ENCODE results near the gene MBOAT1. TPM values are rescaled to one million over a fixed set of nuclear protein-coding genes. Genes with fewer than 3 reads are reported as not detected.

MBOAT1 gene
- total RNA-seq, 1 experiment from 2014 or later, result 9.9 TPM

DNA sequence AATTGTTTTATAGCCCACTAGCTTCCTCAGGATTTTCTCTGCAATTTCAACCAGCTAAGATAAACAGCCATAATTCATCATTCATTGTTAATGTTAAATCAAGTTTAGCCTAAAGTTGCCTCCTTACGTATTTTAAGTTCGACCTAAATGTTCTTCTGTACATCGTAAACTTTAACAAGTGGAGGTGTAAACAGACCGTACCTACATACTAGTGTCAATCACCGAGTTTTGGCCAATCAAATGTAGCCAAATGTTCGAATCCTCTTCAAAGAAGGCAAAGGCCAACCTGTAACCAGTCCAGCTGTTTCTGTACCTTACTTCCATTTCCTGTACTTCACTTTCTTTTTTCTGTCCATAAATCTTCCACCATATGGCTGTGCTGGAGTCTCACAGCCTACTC is 13.5 kb downstream of the MBOAT1 start:
- Histone ChIP-seq H2BK15ac (ENCODE audit: low read depth, low read length) (no peak overlapping the region), H3T11ph (ENCODE audit: low read length) (no peak overlapping the region), H3K4ac (ENCODE audit: low read depth, low read length) (no peak overlapping the region), H3K27ac (ENCODE audit: insufficient read length, low read depth, low read length) (no peak overlapping the region), H2BK20ac (ENCODE audit: low read depth, low read length, poor library complexity, severe bottlenecking) (no peak overlapping the region), H2AFZ (ENCODE audit: low read length) (no peak overlapping the region), H3K79me2 (ENCODE audit: insufficient read depth, low read length) (no peaks in the 10 kb centered on the region), H3K9ac (ENCODE audit: extremely low read depth, insufficient read length, low read length) (no peak overlapping the region), H2BK12ac (ENCODE audit: insufficient read length, low read depth, low read length) (no peak overlapping the region), H2BK120ac (ENCODE audit: low read depth, low read length, poor library complexity, severe bottlenecking) (no peak overlapping the region), H3K9me3 (ENCODE audit: control insufficient read depth, low read depth, low read length) (no peaks in the 10 kb centered on the region), H3K23me2 (ENCODE audit: insufficient read length, low read depth, low read length, poor library complexity, severe bottlenecking) (no peaks in the 10 kb centered on the region), H3K27me3 (ENCODE audit: insufficient read depth, low read length) (no peaks in the 10 kb centered on the region), H4K8ac (replicated peaks; ENCODE audit: insufficient read length, low read depth, low read length) (no peak overlapping the region), H3K4me2 (ENCODE audit: insufficient read depth, insufficient read length, low read length) (no peak overlapping the region), H3K4me1 (ENCODE audit: insufficient read depth, low read length) (peaks cover 12% of the 10 kb centered on the region; the same call in 1 of the 2 replicates), H4K5ac (ENCODE audit: insufficient read length, low read depth, low read length) (no peak overlapping the region), H4K91ac (ENCODE audit: insufficient read length, low read depth, low read length) (no peak overlapping the region), H3K23ac (ENCODE audit: insufficient read length, low read depth, low read length) (no peak overlapping the region), H3K79me1 (ENCODE audit: insufficient read depth, low read depth, low read length, poor library complexity, severe bottlenecking) (no peaks in the 10 kb centered on the region), H3K14ac (ENCODE audit: insufficient read depth, low read length) (no peak overlapping the region), H4K20me1 (ENCODE audit: control insufficient read depth, insufficient read depth, insufficient read length) (no peaks in the 10 kb centered on the region), H2AK5ac (ENCODE audit: insufficient read length, low read length) (no peak overlapping the region), H2BK5ac (ENCODE audit: insufficient read length, low read length) (no peak overlapping the region), H3K18ac (ENCODE audit: insufficient read length, low read depth, low read length) (no peak overlapping the region), H3K56ac (ENCODE audit: insufficient read length, low read depth, low read length) (no peak overlapping the region)
- DNase-seq, result no peak
- no peak overlapping the region for H3K4me3 Mint-ChIP-seq
- peaks cover 0 to 6% (median 4%) of the 10 kb centered on the region in 3 experiments; a peak in 3 of 7 replicates for H3K36me3 Mint-ChIP-seq (ENCODE audit: insufficient read depth in 1 of 3, low read depth in 3 of 3)
- H3K9me3 Mint-ChIP-seq, result peaks cover 0 to 3% of the 10 kb centered on the region in 2 experiments; a peak in 1 of 5 replicates
- whole genome bisulfite sequencing (ENCODE audit: extremely low coverage, insufficient read length, low lambda C conversion rate), result no CpG with 5 or more reads among the region's 6 CpGs
- peak overlapping the region; percentile 6 to 53 (median 45); a peak in 4 of 7 replicates for H3K27ac Mint-ChIP-seq
- H3K4me1 Mint-ChIP-seq, result peaks cover 33 to 36% of the 10 kb centered on the region in 2 experiments
- no peaks in the 10 kb centered on the region for H3K27me3 Mint-ChIP-seq (ENCODE audit: low read depth)
- TF ChIP-seq, protein P1, sequence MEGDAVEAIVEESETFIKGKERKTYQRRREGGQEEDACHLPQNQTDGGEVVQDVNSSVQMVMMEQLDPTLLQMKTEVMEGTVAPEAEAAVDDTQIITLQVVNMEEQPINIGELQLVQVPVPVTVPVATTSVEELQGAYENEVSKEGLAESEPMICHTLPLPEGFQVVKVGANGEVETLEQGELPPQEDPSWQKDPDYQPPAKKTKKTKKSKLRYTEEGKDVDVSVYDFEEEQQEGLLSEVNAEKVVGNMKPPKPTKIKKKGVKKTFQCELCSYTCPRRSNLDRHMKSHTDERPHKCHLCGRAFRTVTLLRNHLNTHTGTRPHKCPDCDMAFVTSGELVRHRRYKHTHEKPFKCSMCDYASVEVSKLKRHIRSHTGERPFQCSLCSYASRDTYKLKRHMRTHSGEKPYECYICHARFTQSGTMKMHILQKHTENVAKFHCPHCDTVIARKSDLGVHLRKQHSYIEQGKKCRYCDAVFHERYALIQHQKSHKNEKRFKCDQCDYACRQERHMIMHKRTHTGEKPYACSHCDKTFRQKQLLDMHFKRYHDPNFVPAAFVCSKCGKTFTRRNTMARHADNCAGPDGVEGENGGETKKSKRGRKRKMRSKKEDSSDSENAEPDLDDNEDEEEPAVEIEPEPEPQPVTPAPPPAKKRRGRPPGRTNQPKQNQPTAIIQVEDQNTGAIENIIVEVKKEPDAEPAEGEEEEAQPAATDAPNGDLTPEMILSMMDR (conservative IDR thresholded peaks at IDR 0.05), result no peak
